Endothelial cell of umbilical vein (primary cell): ENCODE data around the gene PKN2. TPM values are rescaled to one million over a fixed set of nuclear protein-coding genes. Genes with fewer than 3 reads are reported as not detected.

Source experiments
- BruUV-seq: library from RNA; stranded (reverse); fragments of 400-500 nt; replicated peaks from 2 replicates; lab custom pipeline; 2021; lab: Mats Ljungman, UMichigan
- CTCF ChIA-PET: fragments of 300-600, 350-600 bp; sonication (Branson Sonifier 250); formaldehyde crosslinking; loops from one replicate; lab custom pipeline; 2021; ENCODE audit warnings: antibody characterized with exemption, inconsistent platforms; lab: Charles Lee
- POLR2A ChIA-PET: fragments of 300-600, 350-600 bp; sonication (Branson Sonifier 250); formaldehyde crosslinking; loops from one replicate; lab custom pipeline; 2021; ENCODE audit warnings: antibody characterized with exemption, inconsistent platforms; lab: Charles Lee
- DNase-seq: peaks from one replicate; pipeline ENCODE4 v3.0.0-alpha.2; 2011; ENCODE audit warnings: low read depth, low spot score
- FAIRE-seq: peaks from 2 replicates; lab custom pipeline; 2011; peaks lifted over from hg19 to GRCh38; lab: Jason Lieb, UNC
- H2AFZ ChIP-seq: 2 replicates; pipeline ENCODE4 v1.6.0; 2012; ENCODE audit warnings: low read depth, low read length, control low read depth, inconsistent platforms
- H3K27ac ChIP-seq: 2 replicates; pipeline ENCODE4 v1.5.1; 2011; ENCODE audit warnings: low read depth, mild to moderate bottlenecking, control low read depth, low read length, moderate library complexity; ENCODE audit not compliant: insufficient read depth
- H3K27me3 ChIP-seq, 2 experiments: 2 replicates each; pipeline versions ENCODE4 v1.6.0 to v1.6.1; 2011; ENCODE audit warnings: low read length in 2 of 2, mixed read lengths in 1 of 2; ENCODE audit not compliant: control insufficient read depth in 2 of 2, insufficient read depth in 2 of 2
- H3K36me3 ChIP-seq, 2 experiments: 2 replicates in 1 of 2; 3 replicates in 1 of 2; pipeline ENCODE4 v1.5.1; 2011; ENCODE audit warnings: low read length in 2 of 2, mild to moderate bottlenecking in 1 of 2, moderate library complexity in 1 of 2; ENCODE audit not compliant: control insufficient read depth in 2 of 2, insufficient read depth in 2 of 2; ENCODE audit errors: extremely low read depth in 1 of 2
- H3K4me1 ChIP-seq: 3 replicates; pipeline ENCODE4 v1.5.1; 2011; ENCODE audit warnings: mild to moderate bottlenecking, low read length; ENCODE audit not compliant: control insufficient read depth, insufficient read depth; ENCODE audit errors: extremely low read depth
- H3K4me2 ChIP-seq: 2 replicates; pipeline ENCODE4 v1.6.1; 2011; ENCODE audit warnings: low read length, control low read depth, mixed read lengths; ENCODE audit not compliant: insufficient read depth
- H3K4me3 ChIP-seq, 3 experiments: fragments of 200-600 bp in 1 of 3; sonication (generic), shearing (Covaris generic) in 1 of 3; replicated peaks in 1 of 3; 2 replicates each; pipeline ENCODE4 v1.5.1; 2011 to 2016; ENCODE audit warnings: control low read depth in 3 of 3, low read length in 3 of 3, mild to moderate bottlenecking in 2 of 3, inconsistent platforms in 1 of 3, low read depth in 1 of 3, moderate library complexity in 1 of 3; ENCODE audit not compliant: insufficient read depth in 1 of 3
- H3K79me2 ChIP-seq: 2 replicates; pipeline ENCODE4 v1.6.0; 2012; ENCODE audit warnings: low read length, inconsistent platforms; ENCODE audit not compliant: control insufficient read depth, insufficient read depth
- H3K9ac ChIP-seq: replicated peaks from 2 replicates; pipeline ENCODE3; 2011; ENCODE audit warnings: low read length, control low read depth; ENCODE audit not compliant: insufficient read depth; ENCODE audit errors: extremely low read depth
- H3K9me1 ChIP-seq: replicated peaks from 3 replicates; pipeline ENCODE4 v1.6.0; 2011; ENCODE audit warnings: mild to moderate bottlenecking, low read length; ENCODE audit not compliant: control insufficient read depth, insufficient read depth; ENCODE audit errors: extremely low read depth
- H3K9me3 ChIP-seq: replicated peaks from 2 replicates; pipeline ENCODE4 v1.5.1; 2012; ENCODE audit warnings: low read length, inconsistent platforms; ENCODE audit not compliant: control insufficient read depth, insufficient read depth
- H4K20me1 ChIP-seq: replicated peaks from 2 replicates; pipeline ENCODE3; 2011; ENCODE audit warnings: mild to moderate bottlenecking, low read length; ENCODE audit not compliant: control insufficient read depth, insufficient read depth; ENCODE audit errors: extremely low read depth
- CTCF ChIP-seq, 2 donors: IDR thresholded peaks; 1 replicate in 1 of 2; 2 replicates in 1 of 2; pipeline ENCODE4 v1.5.1; 2011; ENCODE audit warnings: low read length in 2 of 2, mild to moderate bottlenecking in 2 of 2, moderate library complexity in 2 of 2, control low read depth in 1 of 2, inconsistent platforms in 1 of 2, low read depth in 1 of 2; ENCODE audit not compliant: insufficient read depth in 1 of 2; ENCODE audit errors: extremely low read depth in 1 of 2
- EZH2 ChIP-seq: IDR thresholded peaks from 2 replicates; pipeline ENCODE4 v1.6.1; 2012; ENCODE audit warnings: borderline replicate concordance, low read depth, mild to moderate bottlenecking, moderate library complexity, low read length, inconsistent platforms; ENCODE audit not compliant: severe bottlenecking
- FOS ChIP-seq: IDR thresholded peaks from 2 replicates; pipeline ENCODE4 v1.6.1; 2011; ENCODE audit warnings: mild to moderate bottlenecking, low read length, moderate library complexity, borderline replicate concordance; ENCODE audit not compliant: insufficient read depth
- GATA2 ChIP-seq: IDR thresholded peaks from 2 replicates; pipeline ENCODE4 v1.7.0; 2011; ENCODE audit warnings: low read depth, mild to moderate bottlenecking, moderate library complexity, mixed read lengths, low read length; ENCODE audit not compliant: insufficient read length, insufficient read depth
- JUN ChIP-seq: IDR thresholded peaks from 2 replicates; pipeline ENCODE4 v1.6.1; 2011; ENCODE audit warnings: borderline replicate concordance, low read depth; ENCODE audit not compliant: insufficient read length, insufficient read depth
- MYC ChIP-seq: IDR thresholded peaks from one replicate; pipeline ENCODE4 v1.6.1; 2011; ENCODE audit warnings: mild to moderate bottlenecking, low read depth, low read length
- POLR2A ChIP-seq: IDR thresholded peaks from 2 replicates; pipeline ENCODE4 v1.6.1; 2012; ENCODE audit warnings: low read depth, mild to moderate bottlenecking, control low read depth, low read length
- POLR2AphosphoS5 ChIP-seq: IDR thresholded peaks from 2 replicates; pipeline ENCODE4 v1.6.1; 2012; ENCODE audit warnings: low read depth, mild to moderate bottlenecking, control low read depth, low read length, moderate library complexity; ENCODE audit not compliant: insufficient read depth
- dilution Hi-C: fragments of 300-500 bp; cut with MboI; formaldehyde crosslinking; loops from one replicate; pipeline ENCODE4 v1.15.0; 2019; ENCODE audit warnings: low sequenced_read_pairs; ENCODE audit not compliant: extremely low pct_ligation_motif_present
- intact Hi-C: fragments of 100-400 bp; cut with micrococcal nuclease; formaldehyde crosslinking; loops from one replicate; pipeline ENCODE4 v1.10.0; 2022
- polyA plus RNA-seq, 4 experiments: library from polyadenylated mRNA; depleted of rRNA in 3 of 4; stranded (reverse) in 3 of 4; unstranded in 1 of 4; fragments of >200 nt; gene quantifications; 2 replicates each; pipeline versions ENCODE4 v1.2.1 to v1.2.3, GENCODE V29; 2011 to 2012; ENCODE audit warnings: missing spikeins in 1 of 4
- total RNA-seq: library from RNA; stranded (reverse); gene quantifications from 2 replicates; pipeline ENCODE4 v1.2.3, GENCODE V29; 2021
- TF ChIP-seq, protein P1 (sequence below): IDR thresholded peaks from 2 replicates; pipeline ENCODE4 v1.6.1; 2011; ENCODE audit not compliant: insufficient read depth, insufficient read length

Gene PKN2
- total and polyA plus RNA-seq, 2 donors (not counting 3 experiments of a cell fraction or from before 2014, with no cell fraction given) = 11.5 to 47.3 TPM

- no peaks in the 10 kb centered on the region for H3K4me1 ChIP-seq
- TF ChIP-seq CTCF (IDR thresholded peaks at IDR 0.05; ENCODE audit: extremely low read depth in 1 of 2, insufficient read depth in 1 of 2, low read depth in 1 of 2, low read length in 2 of 2) (no peak), JUN (no peak), EZH2 (no peak), GATA2 (no peak), POLR2AphosphoS5 (no peak), FOS (no peak), MYC (no peak), POLR2A (no peak)
- TF ChIP-seq, protein P1, sequence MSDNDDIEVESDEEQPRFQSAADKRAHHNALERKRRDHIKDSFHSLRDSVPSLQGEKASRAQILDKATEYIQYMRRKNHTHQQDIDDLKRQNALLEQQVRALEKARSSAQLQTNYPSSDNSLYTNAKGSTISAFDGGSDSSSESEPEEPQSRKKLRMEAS = no peak
- no peaks in the 10 kb centered on the region for H3K27me3 ChIP-seq
- CTCF ChIA-PET = no interaction called here
- no peaks in the 10 kb centered on the region for H3K79me2 ChIP-seq
- no peaks in the 10 kb centered on the region for H3K36me3 ChIP-seq
- H4K20me1 ChIP-seq = no peaks in the 10 kb centered on the region
- no peak overlapping the region for H3K4me3 ChIP-seq
- H3K27ac ChIP-seq = no peak overlapping the region
- no peaks in the 10 kb centered on the region for H3K9me3 ChIP-seq
- H2AFZ ChIP-seq = no peak overlapping the region
- no peak overlapping the region for H3K9ac ChIP-seq
- FAIRE-seq = no peak
- H3K4me2 ChIP-seq = no peak overlapping the region
- no TSS peak for BruUV-seq
- no peak for DNase-seq
- dilution Hi-C loops = no loop called here
- POLR2A ChIA-PET = no interaction called here
- intact Hi-C loops = no loop called here
- peaks cover 2% of the 10 kb centered on the region for H3K9me1 ChIP-seq
Observed at GRCh38 chr1:88662723-88663122, 21.4 kb upstream of the PKN2 start.
